Activated B cell treated with CpG ODN at 0.5 μM for 24 hours (primary cell): Measurements from ENCODE around the gene DNAH3. TPM values are rescaled to one million over a fixed set of nuclear protein-coding genes. Genes with fewer than 3 reads are reported as not detected.
A peak's percentile ranks its signal among the peaks of the same experiment; 100 is the strongest.

Experiments used
- ATAC-seq: fragments of 200-7000 bp; cut with Tn5 transposase; one replicate; pipeline ENCODE4 v1.10.0; 2021; ENCODE audit warnings: low read depth, mild to moderate bottlenecking, moderate library complexity
- CTCF ChIA-PET: fragments of 350-600 bp; sonication (Branson Sonifier 250); formaldehyde crosslinking; loops from one replicate; lab custom pipeline; 2021; ENCODE audit warnings: antibody characterized with exemption; lab: Charles Lee
- POLR2A ChIA-PET: fragments of 350-600 bp; sonication (Branson Sonifier 250); formaldehyde crosslinking; loops from one replicate; lab custom pipeline; 2021; ENCODE audit warnings: antibody characterized with exemption; lab: Charles Lee
- DNase-seq: peaks from one replicate; pipeline ENCODE4 v3.0.0; 2022
- H3K27ac Mint-ChIP-seq: one replicate; pipeline ENCODE4 v1.8.0; 2020; ENCODE audit warnings: mixed read lengths
- H3K27me3 Mint-ChIP-seq: one replicate; pipeline ENCODE4 v1.8.0; 2021; ENCODE audit warnings: mixed read lengths
- H3K36me3 Mint-ChIP-seq: one replicate; pipeline ENCODE4 v1.8.0; 2021; ENCODE audit warnings: low read depth, mixed read lengths
- H3K4me1 Mint-ChIP-seq: one replicate; pipeline ENCODE4 v1.8.0; 2021; ENCODE audit warnings: mixed read lengths
- H3K4me3 Mint-ChIP-seq: one replicate; pipeline ENCODE4 v1.8.0; 2020; ENCODE audit warnings: mild to moderate bottlenecking, mixed read lengths
- H3K9me3 Mint-ChIP-seq: one replicate; pipeline ENCODE4 v1.8.0; 2020; ENCODE audit warnings: mixed read lengths
- CTCF ChIP-seq: fragments of 200-600 bp; IDR thresholded peaks from one replicate; pipeline ENCODE4 v1.8.0; 2022; ENCODE audit warnings: antibody characterized with exemption, mild to moderate bottlenecking
- intact Hi-C: fragments of 100-400 bp; cut with micrococcal nuclease; formaldehyde crosslinking; loops from one replicate; pipeline ENCODE4 v1.15.1; 2024
- total RNA-seq: library from RNA; stranded (reverse); gene quantifications from 2 replicates; pipeline ENCODE4 v1.2.3, GENCODE V29; 2022

Gene DNAH3
- total RNA-seq, 1 donor from 2014 or later, result not detected

DNA sequence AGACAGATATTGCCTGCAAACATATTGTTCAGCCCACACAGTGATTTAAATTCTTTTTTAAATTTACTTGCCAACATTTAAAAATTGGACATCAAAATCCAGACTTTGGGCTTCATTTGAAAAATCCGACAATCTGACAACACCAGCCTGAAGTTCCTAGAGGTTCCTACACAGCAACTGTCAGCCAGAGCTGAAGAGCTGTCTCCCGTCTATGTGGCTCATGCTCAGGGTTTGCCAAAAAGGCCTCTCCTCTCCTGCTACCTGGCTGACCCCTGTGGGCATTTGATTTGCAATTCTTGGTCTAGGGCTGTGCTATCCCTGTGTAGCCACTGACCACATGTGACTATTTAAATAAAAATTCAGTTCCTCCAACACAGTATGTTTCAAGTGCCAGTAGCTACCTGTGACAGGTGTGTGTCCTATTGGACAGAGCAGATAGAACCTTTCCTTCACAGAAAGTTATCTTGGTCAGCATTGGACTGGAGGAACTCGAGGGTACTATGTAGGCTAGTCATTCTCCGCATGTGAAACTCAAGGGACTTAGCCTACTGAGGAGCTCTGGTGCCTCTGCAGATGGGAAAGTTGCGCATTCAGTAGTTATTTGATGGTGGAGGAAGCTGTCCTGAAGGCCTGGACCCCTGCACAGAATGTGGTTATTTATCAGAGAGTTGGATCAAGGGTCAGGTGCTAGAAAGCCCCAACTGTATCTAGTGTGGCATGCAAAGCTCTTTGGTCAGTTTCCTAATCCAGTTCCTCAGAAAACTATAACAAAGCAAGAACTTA, 247.3 kb downstream of the DNAH3 start:
- no peak for TF ChIP-seq CTCF
- intact Hi-C loops, result loop anchor here (5.0 to 10.0 kb wide), 2 partner anchors 49 to 231 kb away; no protein-coding TSS in a partner anchor
- H3K27me3 Mint-ChIP-seq, result no peaks in the 10 kb centered on the region
- ATAC-seq (no peak), DNase-seq (no peak)
- H3K36me3 Mint-ChIP-seq, result peaks cover 20% of the 10 kb centered on the region
- no peak overlapping the region for H3K27ac Mint-ChIP-seq
- ChIA-PET CTCF (interaction anchor here (1.4 kb wide), 1 partner anchor 27 kb away, joined by 3 read pairs; no protein-coding TSS in a partner anchor), POLR2A (interaction anchor here (1.0 to 3.2 kb wide), 3 partner anchors 15 to 97 kb away, joined by 3 to 18 read pairs (median 4); partner anchors contain the start of genes ERI2 and REXO5)
- no peaks in the 10 kb centered on the region for H3K9me3 Mint-ChIP-seq
- peaks cover 61% of the 10 kb centered on the region for H3K4me1 Mint-ChIP-seq
- peak overlapping the region; percentile 52 for H3K4me3 Mint-ChIP-seq

- DNase-seq (no peak), ATAC-seq (no peak)
- Mint-ChIP-seq H3K4me1 (peaks cover 61% of the 10 kb centered on the region), H3K27ac (no peak overlapping the region), H3K27me3 (no peaks in the 10 kb centered on the region), H3K9me3 (no peaks in the 10 kb centered on the region), H3K36me3 (peaks cover 18% of the 10 kb centered on the region), H3K4me3 (peak overlapping the region; percentile 91)
- CTCF ChIA-PET, result no interaction called here
- POLR2A ChIA-PET, result interaction anchor here (3.2 kb wide), 1 partner anchor 28 kb away, joined by 18 read pairs; no protein-coding TSS in a partner anchor
- no peak for TF ChIP-seq CTCF
- intact Hi-C loops, result loop anchor here (5.0 to 10.0 kb wide), 2 partner anchors 48 to 230 kb away; no protein-coding TSS in a partner anchor
These were observed 248.2 kb downstream of the DNAH3 start for GRCh38 chr16:20902426-20902825.

GRCh38 chr16:20901436-20902112, 249.1 kb downstream of the DNAH3 start:
- intact Hi-C loops, result loop anchor here (2.0 to 10.0 kb wide), 5 partner anchors 47 to 229 kb away; partner anchors contain the start of genes ERI2, REXO5 and THUMPD1
- CTCF ChIA-PET, result no interaction called here
- no peak for TF ChIP-seq CTCF
- DNase-seq (peak; percentile 37), ATAC-seq (peak; percentile 29)
- Mint-ChIP-seq H3K27me3 (no peaks in the 10 kb centered on the region), H3K4me3 (peak overlapping the region; percentile 91), H3K9me3 (no peaks in the 10 kb centered on the region), H3K36me3 (peaks cover 15% of the 10 kb centered on the region), H3K4me1 (peaks cover 61% of the 10 kb centered on the region), H3K27ac (peak overlapping the region; percentile 95)
- POLR2A ChIA-PET, result interaction anchor here (1.0 to 3.2 kb wide), 4 partner anchors 27 to 1290 kb away, joined by 3 to 21 read pairs (median 10); no protein-coding TSS in a partner anchor

DNA sequence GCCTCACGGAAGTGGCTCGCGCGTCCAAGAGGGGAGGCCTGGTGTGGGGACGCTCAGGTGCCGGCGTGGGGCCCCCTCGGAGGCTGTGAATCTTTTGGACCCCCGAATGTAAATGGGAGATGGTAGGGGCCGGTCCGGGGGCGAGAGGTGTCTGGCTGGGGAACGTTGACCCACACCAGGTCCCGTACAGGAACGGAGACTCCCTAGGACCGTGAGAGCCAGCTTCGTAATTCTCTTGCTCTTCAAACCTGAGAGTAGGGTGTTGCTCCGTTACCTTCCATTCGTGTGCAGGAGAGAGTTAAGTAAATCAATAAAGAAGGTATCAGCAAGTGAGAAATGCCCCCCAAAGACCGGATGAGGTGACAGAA, 249.6 kb downstream of the DNAH3 start:
- intact Hi-C loops, result loop anchor here (2.0 to 10.0 kb wide), 5 partner anchors 46 to 229 kb away; partner anchors contain the start of genes ERI2, REXO5 and THUMPD1
- TF ChIP-seq CTCF, result no peak
- ATAC-seq (peak; percentile 3), DNase-seq (no peak)
- ChIA-PET POLR2A (interaction anchor here (1.0 to 2.4 kb wide), 3 partner anchors 27 to 1290 kb away, joined by 3 to 21 read pairs (median 3); no protein-coding TSS in a partner anchor), CTCF (no interaction called here)
- peaks cover 14% of the 10 kb centered on the region for H3K36me3 Mint-ChIP-seq
- H3K4me1 Mint-ChIP-seq, result peaks cover 61% of the 10 kb centered on the region
- no peaks in the 10 kb centered on the region for H3K27me3 Mint-ChIP-seq
- H3K4me3 Mint-ChIP-seq, result peak overlapping the region; percentile 91
- H3K9me3 Mint-ChIP-seq, result no peaks in the 10 kb centered on the region
- peak overlapping the region; percentile 95 for H3K27ac Mint-ChIP-seq
